K562 (cell line): ENCODE measurements around the gene TSPYL4. TPM values are rescaled to one million over a fixed set of nuclear protein-coding genes. Genes with fewer than 3 reads are reported as not detected.

ENCODE experiments used
- BRD9 ChIP-seq: fragments of 450-650 bp; IDR thresholded peaks from 2 replicates; pipeline ENCODE4 v1.6.1; 2018; ENCODE audit warnings: low read depth; ENCODE audit not compliant: partially characterized antibody
- ZBTB40 ChIP-seq, 2 experiments: fragments of 450-650 bp in 1 of 2; sonication (generic) in 1 of 2; formaldehyde crosslinking in 1 of 2; IDR thresholded peaks; 2 replicates each; pipeline versions ENCODE4 v1.7.1 to v1.9.0; 2016 to 2022; ENCODE audit warnings: inconsistent platforms in 1 of 2, mild to moderate bottlenecking in 1 of 2, missing genetic modification reagents in 1 of 2
- polyA plus RNA-seq, 8 experiments: library from polyadenylated mRNA; depleted of rRNA in 4 of 8; stranded (reverse) in 5 of 8; unstranded in 3 of 8; fragments of >200 nt; fragmentation: Nextera tagmentation in 2 of 8; fragmentation: Illumina TruSeq in 1 of 8; extraction: Ambion mirVana in 2 of 8; extraction: Trizol in 1 of 8; gene quantifications; 2 replicates each; pipeline versions ENCODE4 v1.2.1 to v1.2.3, GENCODE V29; 2011 to 2014; ENCODE audit warnings: inconsistent platforms in 1 of 8, missing spikeins in 1 of 8
- total RNA-seq, 7 experiments: library from RNA; depleted of rRNA in 6 of 7; stranded (reverse); fragments of >200 nt in 6 of 7; fragmentation: Illumina TruSeq in 2 of 7; extraction: Trizol in 2 of 7; gene quantifications; 2 replicates each; pipeline versions ENCODE4 v1.2.1 to v1.2.3, GENCODE V29; 2011 to 2021; ENCODE audit warnings: low replicate concordance in 1 of 7

TSPYL4 gene
- total and polyA plus RNA-seq, 9 of the 15 experiments (the other 6 are each of a cell fraction or from before 2014, with no cell fraction given) = 0.69 to 18.0 (median 9.1) TPM

GRCh38 chr6:116234689-116235088 is 19.2 kb downstream of the TSPYL4 start (continued):
- TF ChIP-seq BRD9 = no peak
- TF ChIP-seq ZBTB40 (IDR thresholded peaks at IDR 0.05) = no peak
- TF ChIP-seq ZBTB40 (CRISPR knock-in tag; IDR thresholded peaks at IDR 0.05) = no peak
